ENCODE data around the gene TRABD2B. TPM values are rescaled to one million over a fixed set of nuclear protein-coding genes. Genes with fewer than 3 reads are reported as not detected.
A peak's percentile ranks its signal among the peaks of the same experiment; 100 is the strongest.

The TRABD2B gene
- polyA plus RNA-seq, 4 donors = 17.0 to 21.6 (median 19.4) TPM

DNA sequence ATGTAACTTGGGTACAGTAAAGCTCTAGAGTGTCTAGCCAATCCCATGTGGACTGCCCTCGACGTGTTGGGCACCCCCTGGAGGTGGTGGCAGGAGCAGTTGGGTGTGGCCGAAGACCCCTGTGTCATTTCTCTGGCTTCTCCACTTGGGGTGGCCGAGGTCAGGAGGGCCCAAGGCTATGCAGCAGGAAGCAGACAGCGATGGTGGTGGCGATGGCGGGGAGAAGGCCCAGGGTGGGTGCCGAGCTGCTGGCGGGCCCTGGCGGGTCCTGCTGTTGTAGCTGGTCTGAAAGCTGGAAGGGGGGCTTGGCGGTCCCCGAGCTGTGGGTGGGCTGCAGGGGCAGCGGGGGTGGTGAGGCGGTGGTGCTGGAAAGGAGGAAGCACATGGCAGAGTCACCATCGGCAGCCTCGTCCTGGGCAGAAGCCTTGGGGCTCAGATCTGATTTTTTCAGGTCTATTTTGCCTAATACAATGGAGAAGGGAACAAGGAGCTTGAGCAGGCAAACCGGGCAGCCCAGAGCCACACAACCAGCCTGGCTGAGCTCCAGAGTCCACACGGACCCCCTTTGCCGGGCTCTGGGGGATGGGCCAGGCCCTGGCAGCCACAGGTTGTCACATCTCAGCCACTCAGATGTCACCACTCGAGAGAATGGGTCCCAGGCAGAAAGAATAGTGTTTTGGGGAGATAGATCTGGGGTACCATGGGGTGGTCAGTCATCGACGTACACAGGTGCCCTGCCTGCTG, 231.3 kb downstream of the TRABD2B start:
- DNase-seq (ENCODE audit: low read depth in 4 of 4, low spot score in 3 of 4) = no peak

DNA sequence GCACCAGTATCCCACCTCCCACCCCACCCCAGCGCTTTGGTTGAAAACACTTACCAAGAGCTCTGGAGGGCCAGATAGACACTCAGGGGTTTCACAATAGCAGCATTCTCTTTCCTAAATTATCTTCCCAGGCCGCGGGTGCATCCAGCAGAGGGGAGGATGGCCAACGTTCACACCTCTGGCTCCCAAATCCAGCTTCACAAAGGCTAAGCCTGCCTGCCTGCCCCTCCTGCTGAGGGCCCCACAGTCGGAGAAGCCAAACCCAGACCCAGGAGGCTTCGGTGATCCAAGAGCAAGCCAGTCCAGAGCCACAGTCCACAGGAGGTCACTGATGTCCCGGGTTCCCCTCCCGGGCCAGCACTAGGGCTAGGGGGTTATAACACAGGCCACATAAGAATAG, 231.9 kb downstream of the TRABD2B start:
- DNase-seq (ENCODE audit: low read depth in 4 of 4, low spot score in 3 of 4) = no peak

DNA sequence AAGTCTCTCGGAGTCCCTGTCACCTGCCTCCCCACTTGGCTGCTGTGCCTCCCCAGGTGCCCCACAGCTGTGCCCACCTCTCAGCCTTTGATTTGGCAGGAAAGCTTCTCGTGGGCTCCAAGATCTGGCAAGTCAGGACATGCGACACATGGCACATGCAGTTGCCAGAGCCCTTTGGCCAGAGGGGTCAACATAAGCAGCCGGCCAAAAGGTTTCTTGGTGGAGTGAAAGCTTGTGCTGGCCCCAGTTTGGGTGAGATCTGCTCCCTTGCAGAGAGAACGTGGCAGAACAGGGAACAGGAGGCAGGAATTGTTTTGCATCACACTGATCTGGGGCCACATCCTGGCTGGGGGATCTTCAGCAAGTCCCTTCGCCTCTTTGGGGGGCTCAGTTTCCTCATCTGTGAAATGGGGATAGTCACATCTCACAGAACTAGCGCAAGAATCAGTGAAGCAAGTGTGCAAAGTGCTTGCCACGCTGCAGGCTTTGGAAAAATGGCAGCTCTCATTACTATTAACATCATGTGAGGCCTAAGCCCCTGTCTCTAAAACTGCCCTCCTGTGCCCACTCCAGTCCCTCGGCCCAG, 232.6 kb downstream of the TRABD2B start:
- DNase-seq (ENCODE audit: low read depth in 4 of 4, low spot score in 3 of 4) = no peak

DNA sequence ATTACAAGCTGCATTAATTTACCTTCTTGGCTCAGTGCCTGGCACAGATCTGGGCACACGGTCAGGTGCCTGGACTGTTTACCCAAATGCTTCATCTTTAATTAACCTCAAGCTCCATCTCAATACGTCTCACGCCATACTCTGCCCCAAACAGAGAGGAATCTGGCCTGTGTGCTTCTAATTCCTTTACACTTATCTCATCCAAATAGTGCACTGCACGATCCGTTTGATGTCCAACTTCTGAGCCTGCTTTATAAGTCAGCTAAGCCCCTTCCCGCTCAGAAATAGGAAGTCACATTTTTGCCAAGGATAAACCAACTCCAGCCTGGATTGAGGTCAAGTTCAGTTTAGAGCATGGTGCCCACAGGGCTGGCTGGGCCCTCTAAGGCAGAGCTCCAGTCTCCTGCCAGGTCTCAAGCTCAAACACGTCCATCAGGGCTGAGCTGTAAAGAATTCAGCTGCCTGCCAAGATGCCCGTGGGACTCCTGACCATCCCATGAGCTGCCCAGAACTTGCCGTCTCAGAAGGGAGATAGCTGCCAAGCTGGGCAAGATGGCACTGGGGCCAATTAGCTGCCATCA, 233.5 kb downstream of the TRABD2B start:
- DNase-seq (ENCODE audit: low read depth in 4 of 4, low spot score in 3 of 4) = no peak

DNA sequence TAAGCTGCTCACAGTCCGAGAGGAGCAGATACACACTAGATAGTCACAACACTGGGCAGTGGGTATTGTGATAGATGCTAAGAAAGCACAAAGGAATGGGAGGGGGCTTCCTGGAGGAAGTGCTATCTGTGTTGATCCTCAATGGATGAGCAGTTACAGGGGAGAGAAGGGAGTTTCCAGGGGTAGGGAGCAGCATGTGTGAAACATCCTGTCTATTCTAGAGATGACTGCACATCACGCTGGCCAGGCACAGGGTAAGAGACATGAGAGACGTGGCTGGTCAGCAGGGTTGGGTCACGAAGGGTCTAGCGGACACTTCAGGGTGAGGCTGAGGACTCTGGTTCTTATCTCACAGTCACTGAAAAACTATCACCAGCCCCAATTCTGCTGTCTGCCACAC, 235.2 kb downstream of the TRABD2B start:
- DNase-seq (ENCODE audit: low read depth in 4 of 4, low spot score in 3 of 4) = no peak

DNA sequence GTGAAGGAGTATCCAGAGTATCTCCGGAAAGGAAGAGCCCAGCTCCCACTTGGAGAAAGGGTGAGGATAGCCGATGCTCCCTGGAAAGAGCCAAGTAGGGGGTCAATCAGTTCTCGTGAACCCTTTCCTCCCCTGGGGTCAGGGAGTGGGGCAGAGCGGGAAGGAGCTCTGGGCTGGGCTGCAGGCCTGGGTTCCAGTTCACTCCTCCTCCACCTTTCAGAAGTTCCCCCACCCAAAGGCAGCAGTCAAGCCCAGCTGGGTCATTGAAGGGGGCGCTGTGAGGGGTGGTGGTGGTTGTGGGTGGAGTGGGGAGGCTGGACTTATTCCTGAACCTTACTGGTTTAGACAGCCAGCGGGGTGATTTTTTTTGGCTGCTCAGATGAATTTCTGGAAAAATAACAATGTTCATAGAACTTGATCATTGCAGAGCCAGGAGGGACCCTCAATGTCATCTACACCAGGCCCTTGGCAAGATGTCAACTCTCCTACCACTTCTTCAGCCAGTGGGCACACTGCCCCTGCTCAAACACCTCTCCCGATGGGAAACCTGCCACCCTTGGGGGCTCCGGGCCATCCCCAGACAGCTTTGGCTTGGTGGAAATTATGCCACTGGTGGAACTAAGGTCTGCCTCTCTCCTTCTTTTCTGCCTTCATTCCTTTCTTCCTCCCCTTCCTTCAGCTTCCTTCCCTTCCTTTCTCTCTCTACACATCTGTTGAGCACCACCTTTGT, 235.8 kb downstream of the TRABD2B start:
- DNase-seq (ENCODE audit: low read depth in 4 of 4, low spot score in 3 of 4) = no peak

DNA sequence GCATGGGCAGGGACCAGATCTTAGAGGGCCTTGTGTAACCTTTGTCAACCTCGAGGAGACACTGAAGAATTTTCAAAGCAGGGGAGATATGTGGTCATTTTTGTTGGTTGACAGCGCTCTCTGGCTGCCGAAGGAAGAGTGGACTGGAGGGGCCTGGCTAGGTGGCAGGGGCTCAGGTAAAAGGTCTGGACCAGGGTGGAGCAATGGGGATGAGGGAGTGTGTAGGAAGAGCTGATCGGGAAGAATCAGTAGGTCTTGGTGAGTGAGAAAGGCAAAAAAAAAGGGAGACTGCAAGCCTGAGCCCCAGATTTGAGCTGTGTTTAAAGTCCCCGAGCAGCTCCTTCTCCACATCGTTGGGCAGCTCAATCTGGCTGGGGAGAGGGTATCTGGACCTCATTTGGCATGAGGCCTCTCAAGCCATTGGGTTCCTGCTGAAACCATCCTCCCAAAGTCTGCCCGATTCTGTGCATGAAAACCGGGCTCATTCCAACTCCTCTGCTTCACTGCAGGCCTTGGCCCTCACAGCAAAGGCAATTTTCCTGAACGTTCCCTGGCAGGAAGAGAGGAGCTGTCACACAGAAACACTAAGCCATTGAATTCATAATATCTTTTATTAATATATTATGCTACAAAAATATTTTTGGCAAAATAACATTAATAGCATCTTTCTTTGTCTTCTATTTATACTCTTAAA, 237.1 kb downstream of the TRABD2B start:
- no peak for DNase-seq (ENCODE audit: low read depth in 4 of 4, low spot score in 3 of 4)

DNA sequence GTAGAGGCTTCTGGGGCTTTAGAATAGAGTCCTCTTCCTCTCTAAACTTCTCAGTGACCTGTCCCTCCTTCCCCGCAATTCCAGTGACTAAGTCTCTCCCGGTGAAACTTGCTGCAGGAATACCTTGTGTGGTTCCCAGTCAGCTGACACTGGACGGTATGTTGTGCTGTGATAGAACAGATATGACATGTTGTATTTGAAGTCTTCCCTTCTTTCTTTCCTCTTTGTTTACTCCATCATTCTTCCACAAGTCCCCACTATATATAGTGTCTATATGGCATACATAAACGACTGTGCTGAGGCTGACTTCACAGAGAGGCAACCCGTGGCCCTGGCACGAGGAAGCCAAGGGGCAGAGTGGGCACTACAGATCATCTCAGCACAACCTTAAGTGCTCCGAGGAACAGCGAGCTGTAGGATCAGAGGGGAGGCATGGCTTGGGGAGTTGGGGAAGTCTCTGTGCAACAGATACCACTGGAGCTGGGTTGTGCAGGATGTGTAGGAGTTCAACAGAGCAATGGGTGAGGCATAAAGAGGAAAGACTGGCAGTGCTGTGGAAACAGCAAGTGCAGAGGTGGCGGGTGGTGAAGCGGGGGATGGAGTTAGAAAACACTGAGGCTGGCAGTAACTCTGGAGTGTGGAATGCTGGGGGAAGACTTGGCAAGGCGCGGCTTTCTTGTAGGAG, 237.8 kb downstream of the TRABD2B start:
- DNase-seq (ENCODE audit: low read depth in 4 of 4, low spot score in 3 of 4) = no peak

DNA sequence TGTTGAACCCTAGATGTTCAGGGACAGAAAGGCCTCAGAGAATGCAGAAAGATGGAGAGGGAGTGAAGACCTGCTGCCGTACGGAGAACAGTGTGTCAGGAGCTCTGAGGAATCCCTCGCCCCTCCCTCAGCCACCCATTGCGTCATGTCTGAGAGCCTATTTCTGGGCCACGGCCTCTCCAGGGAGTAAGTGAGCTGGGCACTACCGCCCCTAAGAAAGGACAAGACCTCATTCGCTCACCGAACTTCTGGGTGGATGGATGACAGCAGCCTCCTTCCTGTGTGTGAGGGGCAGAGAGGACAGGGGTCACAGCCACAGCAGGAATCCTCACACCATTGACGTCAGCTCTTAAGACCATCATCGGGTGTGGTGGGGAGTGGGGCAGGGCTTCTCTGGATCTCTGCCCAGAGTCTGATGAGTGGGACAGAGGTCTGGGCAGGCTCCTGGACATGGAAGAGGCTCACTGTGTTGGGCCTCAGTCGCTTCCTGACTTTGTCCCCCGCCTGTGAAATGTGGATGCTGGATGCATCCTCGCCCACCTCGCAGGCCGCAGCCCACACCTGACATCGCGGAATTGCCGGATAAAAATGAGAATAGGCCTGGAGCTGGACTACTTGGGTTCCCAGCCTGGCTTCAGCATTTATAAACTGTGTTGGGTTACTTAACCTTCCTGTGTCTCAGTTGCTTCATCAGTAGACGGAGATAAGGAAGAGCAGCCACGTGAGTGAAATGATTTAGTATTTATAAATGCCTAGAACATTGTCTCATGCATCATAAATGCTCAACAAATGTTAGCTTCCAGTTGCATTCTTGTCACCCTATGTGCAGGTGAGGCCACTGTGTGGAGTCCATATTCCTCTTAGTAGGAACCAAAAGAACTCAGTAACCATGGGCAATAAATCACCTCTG, 238.6 kb downstream of the TRABD2B start:
- no peak for DNase-seq (ENCODE audit: low read depth in 4 of 4, low spot score in 3 of 4)

DNA sequence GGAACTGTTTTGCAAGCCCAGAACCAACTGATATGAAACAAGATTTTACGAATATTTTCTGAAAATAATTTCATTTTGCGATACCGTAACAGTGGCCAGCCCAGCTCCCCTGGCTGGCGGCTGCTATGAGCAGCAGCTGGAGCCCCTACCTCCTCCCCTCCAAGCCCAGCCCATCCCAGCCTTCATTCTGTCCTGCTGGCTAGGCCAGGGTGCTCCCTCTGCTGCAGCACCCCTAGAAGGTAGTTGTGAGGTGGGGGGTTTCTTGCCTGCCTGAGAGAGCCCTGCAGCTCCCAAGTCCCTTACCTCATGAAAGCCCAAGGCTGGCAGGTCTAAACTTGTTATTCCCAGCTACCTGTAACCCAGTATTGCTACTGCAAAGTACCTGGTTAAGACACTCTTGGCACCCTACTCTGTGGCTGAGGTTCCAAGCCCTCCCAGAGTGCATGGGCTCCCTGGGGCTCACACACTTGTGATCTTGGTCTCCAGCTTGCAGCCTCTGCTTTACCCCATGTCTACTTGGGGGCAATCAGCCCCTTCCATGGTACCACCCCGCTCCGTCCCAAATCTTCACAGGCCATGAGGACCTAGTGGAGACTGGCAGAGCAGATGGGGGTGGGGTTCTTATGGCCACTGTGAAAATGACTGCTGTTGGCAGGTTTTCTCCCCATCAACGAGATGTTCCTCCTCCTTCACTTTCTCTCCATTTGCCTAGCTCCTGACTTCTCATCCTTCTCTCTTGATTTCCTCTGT, 239.8 kb downstream of the TRABD2B start:
- no peak for DNase-seq (ENCODE audit: low read depth in 4 of 4, low spot score in 3 of 4)

DNA sequence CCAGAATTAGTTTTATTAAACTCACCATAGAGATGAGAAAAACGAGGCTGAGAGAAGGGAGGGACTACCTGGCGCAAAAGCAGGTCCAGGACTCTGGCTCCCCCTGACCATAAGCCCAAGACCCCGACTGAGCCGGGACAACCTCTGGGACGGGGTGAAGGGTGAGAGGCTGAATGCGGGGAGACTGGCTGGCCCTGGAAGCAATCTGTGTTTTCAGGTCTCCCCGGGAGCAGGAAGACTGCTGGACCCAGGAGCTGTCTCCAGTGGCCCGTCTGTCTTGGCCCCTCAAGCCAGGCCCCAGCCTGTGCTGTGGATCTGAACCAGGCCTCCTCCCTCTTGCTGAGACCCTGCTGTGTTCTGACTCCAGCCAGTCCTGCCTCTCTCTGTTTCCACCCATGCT, 240.8 kb downstream of the TRABD2B start:
- DNase-seq (ENCODE audit: low read depth in 4 of 4, low spot score in 3 of 4) = no peak

DNA sequence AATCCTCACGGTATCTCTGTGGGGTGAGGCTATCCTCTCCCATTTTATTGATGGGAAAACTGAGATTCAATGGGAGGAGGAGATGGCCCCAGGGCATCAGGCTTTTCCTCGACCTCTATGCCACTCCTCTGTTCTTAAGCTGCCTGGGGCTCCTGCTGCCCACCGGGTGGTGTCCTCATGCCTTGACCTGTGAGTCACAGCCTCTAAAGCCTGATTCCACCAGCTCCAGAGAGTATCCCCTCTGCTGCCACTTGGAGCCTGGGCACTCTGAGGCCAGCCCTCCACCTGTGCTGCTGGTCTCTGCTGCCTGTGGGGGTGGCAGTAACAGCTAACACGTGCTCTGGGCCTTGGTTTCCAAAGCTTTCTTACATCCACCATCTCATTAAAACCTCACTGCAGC, 241.2 kb downstream of the TRABD2B start:
- DNase-seq (ENCODE audit: low read depth in 4 of 4, low spot score in 3 of 4) = no peak

DNA sequence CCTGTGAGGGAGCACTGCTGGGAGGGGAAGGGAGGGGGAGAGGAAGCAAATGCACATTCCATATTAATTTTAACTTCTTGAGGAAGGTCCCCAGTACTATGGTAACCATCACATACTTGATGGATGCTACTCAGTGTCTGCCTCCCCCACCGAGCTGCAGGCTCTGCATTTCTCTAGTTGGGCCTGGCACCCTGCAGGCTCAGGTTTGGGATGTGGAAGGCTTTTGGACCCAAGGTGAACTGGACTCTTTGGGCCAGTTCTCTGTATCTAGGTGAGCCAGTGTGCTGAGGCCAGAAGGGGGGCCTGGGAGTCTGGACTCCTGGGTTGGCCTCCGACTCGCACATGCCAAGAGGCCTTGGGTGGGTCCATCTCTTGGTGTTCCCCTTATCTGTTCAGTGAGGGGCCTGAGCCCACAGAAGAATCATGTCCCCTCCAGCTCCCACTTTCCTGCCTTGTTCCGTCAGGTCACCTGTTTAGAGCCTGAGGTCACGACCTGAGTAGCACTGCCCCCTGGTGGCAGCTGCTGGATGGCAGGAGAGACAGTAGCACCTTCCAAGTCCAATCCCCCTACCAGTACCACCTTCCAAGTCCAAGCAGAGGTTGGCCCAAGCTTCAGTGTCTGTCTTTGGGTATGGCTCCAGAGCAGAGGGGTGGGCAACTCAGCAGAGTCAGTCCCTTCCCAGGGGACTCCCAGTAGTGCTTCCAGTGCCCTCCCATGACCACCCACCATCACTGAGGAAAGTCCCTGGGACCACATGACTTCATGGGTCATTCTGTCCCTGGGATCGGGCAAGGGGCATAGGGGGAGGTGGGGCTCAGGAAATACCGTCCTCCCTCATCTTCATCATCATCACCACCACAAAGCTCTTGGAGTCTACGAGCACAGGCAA, 241.8 kb downstream of the TRABD2B start:
- no peak for DNase-seq (ENCODE audit: low read depth in 4 of 4, low spot score in 3 of 4)

DNA sequence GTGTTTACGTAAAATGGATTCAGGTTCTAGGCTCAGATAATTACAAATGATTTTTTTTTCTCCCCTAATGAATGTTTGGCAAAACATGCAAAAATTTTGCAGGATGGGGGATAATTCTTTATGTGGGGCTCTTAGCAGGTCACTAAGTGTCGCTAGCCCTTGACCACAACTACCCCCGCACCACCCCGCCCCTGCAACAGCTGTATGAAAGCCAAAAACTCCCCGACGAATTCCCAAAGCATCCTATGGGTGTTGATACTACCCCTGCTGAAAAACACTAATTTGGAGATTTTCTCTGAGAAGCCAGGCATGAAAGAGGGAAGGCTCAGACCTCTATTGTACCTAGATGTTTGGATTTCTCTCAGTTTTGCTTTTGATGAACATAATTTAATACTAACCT, 243.0 kb downstream of the TRABD2B start:
- DNase-seq (ENCODE audit: low read depth in 4 of 4, low spot score in 3 of 4) = no peak

DNA sequence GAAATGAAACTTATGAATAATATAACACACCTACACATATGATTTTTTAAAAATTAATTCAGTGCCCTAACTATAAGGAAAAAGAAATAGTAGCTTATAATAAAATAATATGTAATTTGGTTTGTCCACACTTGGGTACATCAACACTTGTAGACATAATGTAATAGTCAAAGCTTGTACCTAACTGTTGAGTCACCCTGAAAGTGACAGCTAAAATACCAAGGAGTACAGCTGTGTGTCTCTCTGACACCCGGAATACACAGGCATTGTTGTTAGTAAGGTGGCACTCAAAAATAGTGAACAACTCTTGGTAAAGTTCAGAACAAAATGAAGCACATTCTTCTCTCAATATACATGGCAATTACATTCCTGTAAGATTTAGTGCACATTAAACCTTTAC, 243.4 kb downstream of the TRABD2B start:
- no peak for DNase-seq (ENCODE audit: low read depth in 4 of 4, low spot score in 3 of 4)

DNA sequence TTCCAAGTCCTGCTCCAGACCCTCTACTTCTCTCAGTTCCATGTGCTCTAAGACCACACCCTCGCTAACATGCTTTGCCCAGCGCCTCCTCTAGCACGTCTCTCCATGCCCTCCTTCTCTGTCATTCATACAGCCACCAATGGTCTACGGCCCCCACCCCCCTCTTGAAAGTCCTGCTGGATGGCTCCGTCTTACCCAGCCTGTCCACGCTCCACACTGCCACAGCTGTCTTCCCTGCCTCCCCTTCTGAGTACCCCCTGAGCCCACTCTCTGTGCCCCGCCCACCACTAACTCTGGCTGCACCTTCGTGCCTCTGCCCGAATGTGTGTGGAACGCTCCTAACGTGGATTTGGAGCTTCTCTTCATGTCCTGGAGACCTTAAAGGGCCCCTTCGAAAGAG, 244.6 kb downstream of the TRABD2B start:
- DNase-seq (ENCODE audit: low read depth in 4 of 4, low spot score in 3 of 4) = no peak

DNA sequence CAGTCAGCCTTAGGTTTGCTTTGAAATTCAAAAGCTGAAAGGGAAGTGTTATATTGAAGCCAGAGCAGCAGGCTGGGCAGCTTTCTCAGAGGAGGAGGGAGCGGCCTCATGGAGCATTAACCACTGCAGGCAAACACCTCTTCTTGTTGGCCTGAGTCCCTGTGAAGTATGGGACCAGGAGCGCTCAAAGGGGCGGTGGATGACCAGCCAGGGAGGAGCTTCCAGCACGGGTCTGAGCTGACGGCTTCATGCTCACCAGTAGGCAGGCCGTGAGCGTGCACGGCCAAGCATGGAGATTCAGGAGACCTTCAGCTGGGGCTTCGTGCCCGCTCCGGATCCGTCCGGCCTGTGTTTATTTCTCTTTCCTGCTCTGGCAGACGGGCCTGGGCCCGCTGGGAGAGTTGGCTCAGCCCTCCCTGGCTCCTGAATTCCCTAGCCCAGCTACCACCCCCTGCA, 245.2 kb downstream of the TRABD2B start:
- DNase-seq (ENCODE audit: low read depth in 4 of 4, low spot score in 3 of 4) = peak; percentile 33 to 46 (median 42)

DNA sequence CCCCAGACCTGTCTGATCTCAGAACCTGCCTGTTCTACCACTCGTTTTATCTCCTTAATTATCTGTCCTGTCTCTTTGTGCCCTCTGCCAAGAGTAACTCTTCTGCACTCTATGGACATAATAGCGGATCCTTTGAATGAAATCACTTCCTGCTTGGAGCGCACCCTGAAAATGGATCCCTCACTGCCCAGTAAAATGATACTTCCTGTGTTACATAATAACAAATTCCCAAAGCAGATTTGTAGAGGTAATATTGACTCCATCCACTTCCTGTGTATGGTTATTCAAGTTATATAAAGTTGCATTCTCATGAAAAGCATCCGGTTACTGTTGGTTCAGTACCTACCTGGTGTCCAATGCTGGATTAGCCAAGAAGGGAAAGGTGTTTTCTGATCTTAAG, 246.0 kb downstream of the TRABD2B start:
- DNase-seq (ENCODE audit: low read depth in 4 of 4, low spot score in 3 of 4) = no peak
